IPS-18c (cell line): ENCODE measurements around the gene IKZF4.
"Not testable (repeated sequence)": the region's sequence is repeated elsewhere in the genome, so short reads cannot be mapped to it uniquely, and the experiment has no call there.

Experiments
- H3K4me3 ChIP-seq: 2 replicates; pipeline ENCODE4 v1.7.0; 2013; ENCODE audit warnings: low read depth, mild to moderate bottlenecking, low read length, moderate library complexity; ENCODE audit not compliant: insufficient read depth
- H3K9me3 ChIP-seq: one replicate; pipeline ENCODE4 v1.6.1; 2013; ENCODE audit warnings: mild to moderate bottlenecking, low read length, moderate library complexity; ENCODE audit not compliant: control insufficient read depth, insufficient read depth

Gene IKZF4

DNA sequence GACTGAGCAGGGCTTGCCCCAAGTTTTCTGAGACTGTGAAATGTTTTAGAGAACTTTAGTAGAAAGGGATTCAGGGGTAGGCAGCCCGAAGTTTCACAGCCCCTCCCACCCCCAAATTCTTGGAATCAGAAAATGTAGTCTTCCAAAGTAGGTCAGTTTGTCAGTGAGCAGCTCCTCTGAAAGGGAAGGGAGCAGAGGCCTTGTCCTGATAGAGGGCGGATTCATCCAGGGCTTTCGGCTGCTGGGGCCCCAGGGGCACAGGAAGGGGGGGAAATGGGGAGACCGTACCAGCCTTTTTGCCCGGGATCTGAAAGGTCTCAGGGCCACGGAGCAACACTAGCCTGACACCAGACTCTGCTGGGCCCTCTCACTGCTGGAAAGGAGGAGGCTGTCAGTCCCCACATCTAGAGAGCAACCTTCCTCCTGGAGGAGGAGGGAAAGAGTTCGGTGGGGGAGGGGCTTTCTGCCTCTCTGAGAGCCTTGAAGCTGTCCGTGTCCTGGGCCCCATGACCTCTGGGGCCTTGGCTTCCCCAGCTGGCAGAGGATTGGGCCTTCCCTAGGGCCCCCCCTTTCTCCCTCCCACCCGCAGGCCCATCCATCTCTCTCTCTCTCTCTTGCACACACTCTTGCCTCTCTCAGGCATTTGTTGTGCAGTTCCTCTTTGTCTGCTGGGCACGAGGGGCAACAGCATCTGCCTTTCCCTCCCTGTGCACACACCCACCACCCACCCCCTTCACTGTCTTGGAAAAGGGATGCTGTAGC is at the start of gene IKZF4:
Gene IKZF4 (plus strand): TSS at position 621 of the 762 bp plus-strand sequence. CDS start 451 bp downstream, outside the sequence.
- Histone ChIP-seq H3K9me3 (no peaks in the 10 kb centered on the region), H3K4me3 (peak within 1 kb of the TSS; percentile 57)

GRCh38 chr12:55972042-55972441 is 48.8 kb upstream of the IKZF4 start:
- Histone ChIP-seq H3K4me3 (no peak overlapping the region), H3K9me3 (peaks cover 4% of the 10 kb centered on the region)

DNA sequence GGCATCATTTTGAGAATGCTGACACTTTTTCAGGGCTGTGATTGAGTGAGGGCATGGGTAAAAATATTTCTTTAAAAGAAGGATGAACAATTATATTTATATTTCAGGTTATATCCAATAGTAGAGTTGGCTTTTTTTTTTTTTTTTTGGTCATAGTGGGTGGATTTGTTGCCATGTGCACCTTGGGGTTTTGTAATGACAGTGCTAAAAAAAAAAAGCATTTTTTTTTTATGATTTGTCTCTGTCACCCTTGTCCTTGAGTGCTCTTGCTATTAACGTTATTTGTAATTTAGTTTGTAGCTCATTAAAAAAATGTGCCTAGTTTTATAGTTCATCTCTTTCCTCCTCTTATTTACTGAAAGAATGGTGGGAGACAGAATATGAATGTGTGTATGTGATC is 48.4 kb upstream of the IKZF4 start:
- Histone ChIP-seq H3K4me3 (no peak overlapping the region), H3K9me3 (peaks cover 4% of the 10 kb centered on the region)

GRCh38 chr12:55972911-55973598 is 47.8 kb upstream of the IKZF4 start:
- Histone ChIP-seq H3K4me3 (peak overlapping the region; percentile 52), H3K9me3 (peaks cover 4% of the 10 kb centered on the region)

GRCh38 chr12:55973599-55974307 is 47.1 kb upstream of the IKZF4 start, which contains the start of gene RAB5B:
RAB5B (plus strand) TSS chr12:55974078; CDS start chr12:55986961, 12,883 bp downstream.
- Histone ChIP-seq H3K9me3 (peaks cover 4% of the 10 kb centered on the region), H3K4me3 (peak within 1 kb of the TSS; percentile 98)

DNA sequence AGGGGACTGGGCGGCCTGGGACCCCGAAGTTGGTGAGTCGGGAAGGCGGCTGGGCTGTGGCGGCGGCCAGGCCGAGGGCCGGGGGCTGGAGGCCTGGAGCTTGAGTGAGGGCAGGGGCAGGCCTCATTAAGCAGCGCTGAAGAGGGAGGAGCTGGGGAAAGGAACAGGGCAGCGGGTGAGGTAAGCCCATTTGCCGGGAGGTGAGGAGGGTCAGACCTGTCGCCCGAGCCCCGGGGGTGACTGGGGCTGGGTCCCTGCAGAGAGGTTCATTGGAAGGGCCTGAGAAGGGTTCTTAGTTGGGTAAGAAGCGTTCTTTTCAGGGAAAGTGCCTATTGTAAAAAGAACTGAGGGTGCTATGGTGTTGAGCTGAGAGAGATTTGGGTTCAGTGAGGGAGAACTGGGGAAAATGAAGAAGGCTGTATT is 46.5 kb upstream of the IKZF4 start:
- H3K4me3 ChIP-seq, result peak overlapping the region; percentile 98
- H3K9me3 ChIP-seq, result peaks cover 4% of the 10 kb centered on the region

GRCh38 chr12:55978393-55978792 is 42.5 kb upstream of the IKZF4 start:
- H3K4me3 ChIP-seq, result no peak overlapping the region
- peaks cover 4% of the 10 kb centered on the region for H3K9me3 ChIP-seq

GRCh38 chr12:55979069-55979468 is 41.8 kb upstream of the IKZF4 start:
- H3K4me3 ChIP-seq, result no peak overlapping the region
- peaks cover 4% of the 10 kb centered on the region for H3K9me3 ChIP-seq

GRCh38 chr12:55981882-55982281 is 39.0 kb upstream of the IKZF4 start:
- not testable (repeated sequence) for H3K4me3 ChIP-seq, H3K9me3 ChIP-seq

GRCh38 chr12:55982319-55982936 is 38.4 kb upstream of the IKZF4 start:
- Histone ChIP-seq H3K9me3 (no peaks in the 10 kb centered on the region), H3K4me3 (no peak overlapping the region)

- H3K4me3 ChIP-seq, result no peak overlapping the region
- H3K9me3 ChIP-seq, result no peaks in the 10 kb centered on the region
Observed at GRCh38 chr12:55983232-55983842, 37.5 kb upstream of the IKZF4 start.

DNA sequence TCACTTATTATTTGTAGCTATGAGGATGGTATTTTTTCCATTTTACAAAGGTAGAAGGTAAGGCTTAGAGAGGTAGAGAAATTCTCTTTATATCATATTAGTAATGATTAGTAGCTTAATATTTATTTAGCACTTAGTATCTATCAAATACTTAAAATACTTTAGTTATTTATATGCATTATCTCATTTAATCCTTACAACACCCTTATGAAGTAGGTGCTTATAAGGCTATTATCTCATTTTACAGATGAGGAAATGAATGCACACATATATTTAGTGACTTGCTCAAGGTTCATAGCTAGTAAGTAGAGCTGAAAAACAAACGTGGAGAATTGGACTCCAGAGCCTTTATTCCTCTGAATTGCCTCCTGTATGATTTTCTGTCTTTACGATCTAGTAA is 36.0 kb upstream of the IKZF4 start:
- Histone ChIP-seq H3K9me3 (no peaks in the 10 kb centered on the region), H3K4me3 (no peak overlapping the region)

DNA sequence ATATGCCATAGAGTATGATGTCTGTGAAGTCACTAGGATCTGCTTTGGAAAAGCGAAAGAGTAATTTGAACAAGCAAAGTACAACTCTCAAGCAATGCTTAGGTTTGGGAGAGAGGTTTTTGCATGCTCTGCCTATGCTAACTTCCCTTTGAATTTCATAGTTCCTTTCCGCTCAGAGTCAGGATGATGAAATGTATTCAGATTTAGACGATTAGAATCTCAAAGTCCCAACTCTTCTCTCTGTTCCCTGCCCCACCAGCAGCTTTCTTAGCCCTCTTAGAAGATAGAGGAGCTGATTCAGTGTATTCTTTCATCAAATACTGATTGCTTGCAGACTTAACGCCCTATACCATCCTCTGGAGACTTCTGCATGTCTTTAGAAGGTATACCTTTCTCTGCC is 35.5 kb upstream of the IKZF4 start:
- no peaks in the 10 kb centered on the region for H3K9me3 ChIP-seq

GRCh38 chr12:55985976-55986375 is 34.9 kb upstream of the IKZF4 start:
- H3K9me3 ChIP-seq, H3K4me3 ChIP-seq: not testable (repeated sequence)

More for the DNA sequence above, 35.5 kb upstream of the IKZF4 start:
- no peak overlapping the region for H3K4me3 ChIP-seq

DNA sequence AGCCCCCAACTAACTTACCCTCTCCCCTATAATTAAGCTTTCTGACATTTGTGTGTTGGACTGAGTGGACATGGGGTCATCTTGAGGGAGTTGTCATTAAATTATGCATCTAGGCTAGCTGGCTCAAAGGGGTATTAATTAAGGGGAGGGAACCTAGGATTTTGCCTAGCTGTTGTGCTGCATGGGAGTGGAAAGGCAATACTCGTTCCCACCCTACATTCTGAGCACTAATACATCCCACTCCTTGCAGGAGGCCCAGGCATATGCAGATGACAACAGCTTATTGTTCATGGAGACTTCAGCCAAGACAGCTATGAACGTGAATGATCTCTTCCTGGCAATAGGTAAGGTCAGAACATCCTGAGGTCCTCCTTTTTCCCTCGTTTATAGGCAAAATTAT is 29.7 kb upstream of the IKZF4 start:
- Histone ChIP-seq H3K4me3 (no peak overlapping the region), H3K9me3 (no peaks in the 10 kb centered on the region)

GRCh38 chr12:55993230-55993853 is 27.5 kb upstream of the IKZF4 start:
- Histone ChIP-seq H3K4me3 (no peak overlapping the region), H3K9me3 (no peaks in the 10 kb centered on the region)

DNA sequence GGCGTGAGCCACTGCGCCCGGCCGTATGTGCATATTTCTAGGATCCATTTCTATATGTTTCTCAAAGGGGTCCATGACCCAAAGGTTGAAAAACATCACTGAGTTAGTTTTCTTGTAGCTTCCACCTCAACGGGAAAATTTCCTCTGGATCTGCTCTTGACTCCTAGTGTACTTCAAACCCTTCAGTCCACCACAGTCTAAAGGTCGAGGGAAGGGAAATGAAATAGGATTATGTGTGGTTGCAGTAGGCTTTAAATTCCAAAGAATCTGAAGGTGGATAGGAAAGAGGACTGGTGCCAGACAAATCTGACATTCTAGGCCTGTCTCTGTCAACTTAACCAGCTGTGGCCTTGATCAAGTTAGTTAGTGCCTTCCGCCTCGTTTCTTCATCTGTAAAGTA is 25.5 kb upstream of the IKZF4 start:
- no peak overlapping the region for H3K4me3 ChIP-seq
- no peaks in the 10 kb centered on the region for H3K9me3 ChIP-seq
